WTC11 (cell line): Measurements from ENCODE around the gene NFU1. TPM values are rescaled to one million over a fixed set of nuclear protein-coding genes. Genes with fewer than 3 reads are reported as not detected.

Source experiments
- ATAC-seq: fragments of 200-7000 bp; cut with Tn5 transposase; 2 replicates; pipeline ENCODE4 v1.10.0; 2021; ENCODE audit warnings: mild to moderate bottlenecking, moderate library complexity
- CTCF ChIA-PET: fragments of 300-600 bp; sonication (Branson Sonifier 250); formaldehyde crosslinking; loops from one replicate; lab custom pipeline; 2021; ENCODE audit warnings: antibody characterized with exemption; lab: Charles Lee
- POLR2A ChIA-PET: fragments of 350-600 bp; sonication (Branson Sonifier 250); formaldehyde crosslinking; loops from one replicate; lab custom pipeline; 2021; ENCODE audit warnings: antibody characterized with exemption; lab: Charles Lee
- DNase-seq: peaks from one replicate; pipeline ENCODE4 v3.0.0; 2021; ENCODE audit warnings: low spot score
- H3K27ac Mint-ChIP-seq: 2 replicates; pipeline ENCODE4 v1.8.0; 2021; ENCODE audit warnings: mixed read lengths
- H3K27me3 Mint-ChIP-seq: 2 replicates; pipeline ENCODE4 v1.8.0; 2021; ENCODE audit warnings: low read depth, mild to moderate bottlenecking, moderate library complexity, mixed read lengths
- H3K36me3 Mint-ChIP-seq: 2 replicates; pipeline ENCODE4 v1.8.0; 2021; ENCODE audit warnings: mixed read lengths
- H3K4me1 Mint-ChIP-seq: 2 replicates; pipeline ENCODE4 v1.8.0; 2022; ENCODE audit warnings: mixed read lengths
- H3K4me3 Mint-ChIP-seq: 2 replicates; pipeline ENCODE4 v1.8.0; 2021; ENCODE audit warnings: mild to moderate bottlenecking, moderate library complexity, mixed read lengths
- H3K9me3 Mint-ChIP-seq: 2 replicates; pipeline ENCODE4 v1.8.0; 2021; ENCODE audit warnings: mixed read lengths
- ATF2 ChIP-seq: sonication (generic); formaldehyde crosslinking; IDR thresholded peaks from 2 replicates; pipeline ENCODE4 v1.8.1; 2022; ENCODE audit warnings: low read depth, missing genetic modification reagents, borderline replicate concordance
- GABPB1 ChIP-seq: sonication (generic); formaldehyde crosslinking; IDR thresholded peaks from 2 replicates; pipeline ENCODE4 v1.8.1; 2023; ENCODE audit warnings: mild to moderate bottlenecking, missing genetic modification reagents
- GTF2I ChIP-seq: fragments of 250-450 bp; sonication (Bioruptor Pico); conservative IDR thresholded peaks from 2 replicates; pipeline ENCODE4 v1.4.0; 2021; ENCODE audit warnings: mild to moderate bottlenecking
- NFYB ChIP-seq: sonication (generic); formaldehyde crosslinking; conservative IDR thresholded peaks from 2 replicates; pipeline ENCODE4 v1.8.0; 2022; ENCODE audit warnings: low read depth, missing genetic modification reagents
- NR1H2 ChIP-seq: sonication (generic); formaldehyde crosslinking; IDR thresholded peaks from 2 replicates; pipeline ENCODE4 v1.9.0; 2021; ENCODE audit warnings: mild to moderate bottlenecking, moderate library complexity, missing genetic modification reagents
- RORB ChIP-seq: fragments of 250-450 bp; sonication (Bioruptor Pico); IDR thresholded peaks from 2 replicates; pipeline ENCODE4 v1.9.0; 2021; ENCODE audit warnings: mild to moderate bottlenecking
- SOX15 ChIP-seq: fragments of 250-450 bp; sonication (Bioruptor Pico); IDR thresholded peaks from 2 replicates; pipeline ENCODE4 v1.9.0; 2021; ENCODE audit warnings: mild to moderate bottlenecking
- TP53 ChIP-seq: sonication (generic); formaldehyde crosslinking; IDR thresholded peaks from 2 replicates; pipeline ENCODE4 v1.8.1; 2023; ENCODE audit warnings: mild to moderate bottlenecking, missing genetic modification reagents
- ZNF232 ChIP-seq: sonication (generic); formaldehyde crosslinking; IDR thresholded peaks from 2 replicates; pipeline ENCODE4 v1.8.0; 2022; ENCODE audit warnings: mild to moderate bottlenecking, missing genetic modification reagents
- ZNF423 ChIP-seq: fragments of 250-450 bp; sonication (Bioruptor Pico); IDR thresholded peaks from 2 replicates; pipeline ENCODE4 v2.1.2; 2022; ENCODE audit warnings: mild to moderate bottlenecking, moderate library complexity
- total RNA-seq: library from RNA; stranded (reverse); gene quantifications from 3 replicates; pipeline ENCODE4 v1.2.3, GENCODE V29; 2021
- TF ChIP-seq, protein P1 (sequence below): fragments of 250-450 bp; sonication (Bioruptor Pico); IDR thresholded peaks from 2 replicates; pipeline ENCODE4 v1.8.0; 2021; ENCODE audit warnings: mild to moderate bottlenecking
- TF ChIP-seq, protein P2 (sequence below): fragments of 200-600 bp; IDR thresholded peaks from 2 replicates; pipeline ENCODE4 v1.8.0; 2022; ENCODE audit warnings: antibody characterized with exemption
- TF ChIP-seq, protein P3 (sequence below): sonication (generic); formaldehyde crosslinking; IDR thresholded peaks from 2 replicates; pipeline ENCODE4 v1.8.0; 2022; ENCODE audit warnings: missing genetic modification reagents
- TF ChIP-seq, protein P4 (sequence below): fragments of 250-450 bp; sonication (Bioruptor Pico); IDR thresholded peaks from 2 replicates; pipeline ENCODE4 v1.9.0; 2021; ENCODE audit warnings: mild to moderate bottlenecking, borderline replicate concordance
- TF ChIP-seq, protein P5 (sequence below): sonication (generic); formaldehyde crosslinking; IDR thresholded peaks from 2 replicates; pipeline ENCODE4 v1.8.0; 2023; ENCODE audit warnings: missing genetic modification reagents, mild to moderate bottlenecking, borderline replicate concordance
- TF ChIP-seq, protein P6 (sequence below): sonication (generic); formaldehyde crosslinking; IDR thresholded peaks from 2 replicates; pipeline ENCODE4 v1.8.0; 2023; ENCODE audit warnings: mild to moderate bottlenecking, missing genetic modification reagents

NFU1 gene
- total RNA-seq, 1 experiment from 2014 or later, result 39.3 TPM

DNA sequence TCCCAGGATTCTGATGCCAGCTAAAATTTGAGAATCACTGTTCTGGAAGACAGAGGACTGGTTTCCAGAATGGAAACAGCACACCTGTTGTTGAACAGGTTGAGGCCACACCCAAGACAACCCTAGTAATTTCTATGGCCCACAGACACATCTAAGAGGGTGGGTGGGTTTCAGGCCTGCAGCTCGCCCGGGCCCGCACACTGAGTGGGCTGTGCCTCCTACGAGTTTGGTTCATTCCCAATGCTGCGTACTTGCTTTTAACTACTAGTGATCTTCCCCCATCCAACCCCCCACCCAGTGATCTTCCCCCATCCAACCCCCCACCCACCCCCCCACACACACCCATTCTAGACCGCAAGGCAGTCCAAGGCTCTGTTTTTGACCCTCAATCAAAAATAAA is 1.3 kb upstream of the NFU1 start (continued):
- TF ChIP-seq, protein P1, sequence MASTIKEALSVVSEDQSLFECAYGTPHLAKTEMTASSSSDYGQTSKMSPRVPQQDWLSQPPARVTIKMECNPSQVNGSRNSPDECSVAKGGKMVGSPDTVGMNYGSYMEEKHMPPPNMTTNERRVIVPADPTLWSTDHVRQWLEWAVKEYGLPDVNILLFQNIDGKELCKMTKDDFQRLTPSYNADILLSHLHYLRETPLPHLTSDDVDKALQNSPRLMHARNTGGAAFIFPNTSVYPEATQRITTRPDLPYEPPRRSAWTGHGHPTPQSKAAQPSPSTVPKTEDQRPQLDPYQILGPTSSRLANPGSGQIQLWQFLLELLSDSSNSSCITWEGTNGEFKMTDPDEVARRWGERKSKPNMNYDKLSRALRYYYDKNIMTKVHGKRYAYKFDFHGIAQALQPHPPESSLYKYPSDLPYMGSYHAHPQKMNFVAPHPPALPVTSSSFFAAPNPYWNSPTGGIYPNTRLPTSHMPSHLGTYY, result no peak
- TF ChIP-seq ZNF423 (CRISPR knock-in tag), result no peak
- TF ChIP-seq, protein P2, sequence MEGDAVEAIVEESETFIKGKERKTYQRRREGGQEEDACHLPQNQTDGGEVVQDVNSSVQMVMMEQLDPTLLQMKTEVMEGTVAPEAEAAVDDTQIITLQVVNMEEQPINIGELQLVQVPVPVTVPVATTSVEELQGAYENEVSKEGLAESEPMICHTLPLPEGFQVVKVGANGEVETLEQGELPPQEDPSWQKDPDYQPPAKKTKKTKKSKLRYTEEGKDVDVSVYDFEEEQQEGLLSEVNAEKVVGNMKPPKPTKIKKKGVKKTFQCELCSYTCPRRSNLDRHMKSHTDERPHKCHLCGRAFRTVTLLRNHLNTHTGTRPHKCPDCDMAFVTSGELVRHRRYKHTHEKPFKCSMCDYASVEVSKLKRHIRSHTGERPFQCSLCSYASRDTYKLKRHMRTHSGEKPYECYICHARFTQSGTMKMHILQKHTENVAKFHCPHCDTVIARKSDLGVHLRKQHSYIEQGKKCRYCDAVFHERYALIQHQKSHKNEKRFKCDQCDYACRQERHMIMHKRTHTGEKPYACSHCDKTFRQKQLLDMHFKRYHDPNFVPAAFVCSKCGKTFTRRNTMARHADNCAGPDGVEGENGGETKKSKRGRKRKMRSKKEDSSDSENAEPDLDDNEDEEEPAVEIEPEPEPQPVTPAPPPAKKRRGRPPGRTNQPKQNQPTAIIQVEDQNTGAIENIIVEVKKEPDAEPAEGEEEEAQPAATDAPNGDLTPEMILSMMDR, result no peak
- no peak for TF ChIP-seq NR1H2 (CRISPR knock-in tag)
- TF ChIP-seq TP53 (CRISPR knock-in tag), result no peak
- TF ChIP-seq, all 79 proteins: peak for 0

DNA sequence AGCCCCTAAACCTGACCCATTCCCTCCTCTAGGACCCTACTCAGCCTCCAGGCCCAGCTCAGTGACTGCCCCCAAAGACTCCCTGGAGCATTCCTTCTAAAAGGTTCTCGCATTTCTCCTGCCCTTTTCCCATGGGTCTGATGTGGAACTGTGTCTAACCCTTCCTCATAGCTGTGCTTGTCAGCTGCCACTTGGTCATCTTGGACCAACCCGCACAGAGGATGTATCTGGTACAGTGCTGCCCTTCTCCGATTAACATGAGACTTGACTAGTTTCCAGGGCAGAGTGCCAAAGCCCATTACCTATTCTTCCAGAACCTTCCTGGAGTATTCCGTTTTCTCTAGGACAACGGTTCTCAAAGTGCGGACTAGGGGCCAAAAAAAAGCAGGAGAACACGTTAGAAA is 518 bp upstream of the NFU1 start:
- CTCF ChIA-PET, result interaction anchor here (0.8 to 2.3 kb wide), 20 partner anchors 10 to 494 kb away, joined by 3 to 17 read pairs (median 4); partner anchors contain the start of gene AAK1
- TF ChIP-seq, protein P3, sequence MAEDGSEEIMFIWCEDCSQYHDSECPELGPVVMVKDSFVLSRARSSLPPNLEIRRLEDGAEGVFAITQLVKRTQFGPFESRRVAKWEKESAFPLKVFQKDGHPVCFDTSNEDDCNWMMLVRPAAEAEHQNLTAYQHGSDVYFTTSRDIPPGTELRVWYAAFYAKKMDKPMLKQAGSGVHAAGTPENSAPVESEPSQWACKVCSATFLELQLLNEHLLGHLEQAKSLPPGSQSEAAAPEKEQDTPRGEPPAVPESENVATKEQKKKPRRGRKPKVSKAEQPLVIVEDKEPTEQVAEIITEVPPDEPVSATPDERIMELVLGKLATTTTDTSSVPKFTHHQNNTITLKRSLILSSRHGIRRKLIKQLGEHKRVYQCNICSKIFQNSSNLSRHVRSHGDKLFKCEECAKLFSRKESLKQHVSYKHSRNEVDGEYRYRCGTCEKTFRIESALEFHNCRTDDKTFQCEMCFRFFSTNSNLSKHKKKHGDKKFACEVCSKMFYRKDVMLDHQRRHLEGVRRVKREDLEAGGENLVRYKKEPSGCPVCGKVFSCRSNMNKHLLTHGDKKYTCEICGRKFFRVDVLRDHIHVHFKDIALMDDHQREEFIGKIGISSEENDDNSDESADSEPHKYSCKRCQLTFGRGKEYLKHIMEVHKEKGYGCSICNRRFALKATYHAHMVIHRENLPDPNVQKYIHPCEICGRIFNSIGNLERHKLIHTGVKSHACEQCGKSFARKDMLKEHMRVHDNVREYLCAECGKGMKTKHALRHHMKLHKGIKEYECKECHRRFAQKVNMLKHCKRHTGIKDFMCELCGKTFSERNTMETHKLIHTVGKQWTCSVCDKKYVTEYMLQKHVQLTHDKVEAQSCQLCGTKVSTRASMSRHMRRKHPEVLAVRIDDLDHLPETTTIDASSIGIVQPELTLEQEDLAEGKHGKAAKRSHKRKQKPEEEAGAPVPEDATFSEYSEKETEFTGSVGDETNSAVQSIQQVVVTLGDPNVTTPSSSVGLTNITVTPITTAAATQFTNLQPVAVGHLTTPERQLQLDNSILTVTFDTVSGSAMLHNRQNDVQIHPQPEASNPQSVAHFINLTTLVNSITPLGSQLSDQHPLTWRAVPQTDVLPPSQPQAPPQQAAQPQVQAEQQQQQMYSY (CRISPR knock-in tag), result no peak
- TF ChIP-seq NFYB (CRISPR knock-in tag), result no peak
- no peak for TF ChIP-seq ATF2 (CRISPR knock-in tag)
- TF ChIP-seq, protein P4, sequence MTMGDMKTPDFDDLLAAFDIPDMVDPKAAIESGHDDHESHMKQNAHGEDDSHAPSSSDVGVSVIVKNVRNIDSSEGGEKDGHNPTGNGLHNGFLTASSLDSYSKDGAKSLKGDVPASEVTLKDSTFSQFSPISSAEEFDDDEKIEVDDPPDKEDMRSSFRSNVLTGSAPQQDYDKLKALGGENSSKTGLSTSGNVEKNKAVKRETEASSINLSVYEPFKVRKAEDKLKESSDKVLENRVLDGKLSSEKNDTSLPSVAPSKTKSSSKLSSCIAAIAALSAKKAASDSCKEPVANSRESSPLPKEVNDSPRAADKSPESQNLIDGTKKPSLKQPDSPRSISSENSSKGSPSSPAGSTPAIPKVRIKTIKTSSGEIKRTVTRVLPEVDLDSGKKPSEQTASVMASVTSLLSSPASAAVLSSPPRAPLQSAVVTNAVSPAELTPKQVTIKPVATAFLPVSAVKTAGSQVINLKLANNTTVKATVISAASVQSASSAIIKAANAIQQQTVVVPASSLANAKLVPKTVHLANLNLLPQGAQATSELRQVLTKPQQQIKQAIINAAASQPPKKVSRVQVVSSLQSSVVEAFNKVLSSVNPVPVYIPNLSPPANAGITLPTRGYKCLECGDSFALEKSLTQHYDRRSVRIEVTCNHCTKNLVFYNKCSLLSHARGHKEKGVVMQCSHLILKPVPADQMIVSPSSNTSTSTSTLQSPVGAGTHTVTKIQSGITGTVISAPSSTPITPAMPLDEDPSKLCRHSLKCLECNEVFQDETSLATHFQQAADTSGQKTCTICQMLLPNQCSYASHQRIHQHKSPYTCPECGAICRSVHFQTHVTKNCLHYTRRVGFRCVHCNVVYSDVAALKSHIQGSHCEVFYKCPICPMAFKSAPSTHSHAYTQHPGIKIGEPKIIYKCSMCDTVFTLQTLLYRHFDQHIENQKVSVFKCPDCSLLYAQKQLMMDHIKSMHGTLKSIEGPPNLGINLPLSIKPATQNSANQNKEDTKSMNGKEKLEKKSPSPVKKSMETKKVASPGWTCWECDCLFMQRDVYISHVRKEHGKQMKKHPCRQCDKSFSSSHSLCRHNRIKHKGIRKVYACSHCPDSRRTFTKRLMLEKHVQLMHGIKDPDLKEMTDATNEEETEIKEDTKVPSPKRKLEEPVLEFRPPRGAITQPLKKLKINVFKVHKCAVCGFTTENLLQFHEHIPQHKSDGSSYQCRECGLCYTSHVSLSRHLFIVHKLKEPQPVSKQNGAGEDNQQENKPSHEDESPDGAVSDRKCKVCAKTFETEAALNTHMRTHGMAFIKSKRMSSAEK, result no peak
- TF ChIP-seq RORB (CRISPR knock-in tag), result no peak
- no peak for TF ChIP-seq GTF2I
- TF ChIP-seq, protein P5, sequence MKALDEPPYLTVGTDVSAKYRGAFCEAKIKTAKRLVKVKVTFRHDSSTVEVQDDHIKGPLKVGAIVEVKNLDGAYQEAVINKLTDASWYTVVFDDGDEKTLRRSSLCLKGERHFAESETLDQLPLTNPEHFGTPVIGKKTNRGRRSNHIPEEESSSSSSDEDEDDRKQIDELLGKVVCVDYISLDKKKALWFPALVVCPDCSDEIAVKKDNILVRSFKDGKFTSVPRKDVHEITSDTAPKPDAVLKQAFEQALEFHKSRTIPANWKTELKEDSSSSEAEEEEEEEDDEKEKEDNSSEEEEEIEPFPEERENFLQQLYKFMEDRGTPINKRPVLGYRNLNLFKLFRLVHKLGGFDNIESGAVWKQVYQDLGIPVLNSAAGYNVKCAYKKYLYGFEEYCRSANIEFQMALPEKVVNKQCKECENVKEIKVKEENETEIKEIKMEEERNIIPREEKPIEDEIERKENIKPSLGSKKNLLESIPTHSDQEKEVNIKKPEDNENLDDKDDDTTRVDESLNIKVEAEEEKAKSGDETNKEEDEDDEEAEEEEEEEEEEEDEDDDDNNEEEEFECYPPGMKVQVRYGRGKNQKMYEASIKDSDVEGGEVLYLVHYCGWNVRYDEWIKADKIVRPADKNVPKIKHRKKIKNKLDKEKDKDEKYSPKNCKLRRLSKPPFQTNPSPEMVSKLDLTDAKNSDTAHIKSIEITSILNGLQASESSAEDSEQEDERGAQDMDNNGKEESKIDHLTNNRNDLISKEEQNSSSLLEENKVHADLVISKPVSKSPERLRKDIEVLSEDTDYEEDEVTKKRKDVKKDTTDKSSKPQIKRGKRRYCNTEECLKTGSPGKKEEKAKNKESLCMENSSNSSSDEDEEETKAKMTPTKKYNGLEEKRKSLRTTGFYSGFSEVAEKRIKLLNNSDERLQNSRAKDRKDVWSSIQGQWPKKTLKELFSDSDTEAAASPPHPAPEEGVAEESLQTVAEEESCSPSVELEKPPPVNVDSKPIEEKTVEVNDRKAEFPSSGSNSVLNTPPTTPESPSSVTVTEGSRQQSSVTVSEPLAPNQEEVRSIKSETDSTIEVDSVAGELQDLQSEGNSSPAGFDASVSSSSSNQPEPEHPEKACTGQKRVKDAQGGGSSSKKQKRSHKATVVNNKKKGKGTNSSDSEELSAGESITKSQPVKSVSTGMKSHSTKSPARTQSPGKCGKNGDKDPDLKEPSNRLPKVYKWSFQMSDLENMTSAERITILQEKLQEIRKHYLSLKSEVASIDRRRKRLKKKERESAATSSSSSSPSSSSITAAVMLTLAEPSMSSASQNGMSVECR, result no peak
- no peak for TF ChIP-seq GABPB1 (CRISPR knock-in tag)
- TF ChIP-seq SOX15 (CRISPR knock-in tag), result no peak
- TF ChIP-seq, protein P6, sequence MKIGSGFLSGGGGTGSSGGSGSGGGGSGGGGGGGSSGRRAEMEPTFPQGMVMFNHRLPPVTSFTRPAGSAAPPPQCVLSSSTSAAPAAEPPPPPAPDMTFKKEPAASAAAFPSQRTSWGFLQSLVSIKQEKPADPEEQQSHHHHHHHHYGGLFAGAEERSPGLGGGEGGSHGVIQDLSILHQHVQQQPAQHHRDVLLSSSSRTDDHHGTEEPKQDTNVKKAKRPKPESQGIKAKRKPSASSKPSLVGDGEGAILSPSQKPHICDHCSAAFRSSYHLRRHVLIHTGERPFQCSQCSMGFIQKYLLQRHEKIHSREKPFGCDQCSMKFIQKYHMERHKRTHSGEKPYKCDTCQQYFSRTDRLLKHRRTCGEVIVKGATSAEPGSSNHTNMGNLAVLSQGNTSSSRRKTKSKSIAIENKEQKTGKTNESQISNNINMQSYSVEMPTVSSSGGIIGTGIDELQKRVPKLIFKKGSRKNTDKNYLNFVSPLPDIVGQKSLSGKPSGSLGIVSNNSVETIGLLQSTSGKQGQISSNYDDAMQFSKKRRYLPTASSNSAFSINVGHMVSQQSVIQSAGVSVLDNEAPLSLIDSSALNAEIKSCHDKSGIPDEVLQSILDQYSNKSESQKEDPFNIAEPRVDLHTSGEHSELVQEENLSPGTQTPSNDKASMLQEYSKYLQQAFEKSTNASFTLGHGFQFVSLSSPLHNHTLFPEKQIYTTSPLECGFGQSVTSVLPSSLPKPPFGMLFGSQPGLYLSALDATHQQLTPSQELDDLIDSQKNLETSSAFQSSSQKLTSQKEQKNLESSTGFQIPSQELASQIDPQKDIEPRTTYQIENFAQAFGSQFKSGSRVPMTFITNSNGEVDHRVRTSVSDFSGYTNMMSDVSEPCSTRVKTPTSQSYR, result no peak
- TF ChIP-seq ZNF232 (CRISPR knock-in tag), result no peak
- DNase-seq (no peak), ATAC-seq (peak; percentile 21)
- peaks cover 13% of the 10 kb centered on the region for H3K9me3 Mint-ChIP-seq
- H3K4me3 Mint-ChIP-seq, result peak overlapping the region; percentile 93
- H3K27ac Mint-ChIP-seq, result peak overlapping the region; percentile 96
- peaks cover 30% of the 10 kb centered on the region for H3K4me1 Mint-ChIP-seq
- no peaks in the 10 kb centered on the region; the same call in 1 of the 2 replicates for H3K27me3 Mint-ChIP-seq
- POLR2A ChIA-PET, result interaction anchor here (0.7 to 1.4 kb wide), 9 partner anchors 9 to 303 kb away, joined by 3 to 9 read pairs (median 4); partner anchors contain the start of genes AAK1 and GFPT1
- peaks cover 6% of the 10 kb centered on the region; the same call in 1 of the 2 replicates for H3K36me3 Mint-ChIP-seq
